ENCODE data around the gene RGPD6. TPM values are rescaled to one million over a fixed set of nuclear protein-coding genes. Genes with fewer than 3 reads are reported as not detected.
"Not testable (repeated sequence)": the region's sequence is repeated elsewhere in the genome, so short reads cannot be mapped to it uniquely, and the experiment has no call there.

RGPD6 gene
- total and polyA plus RNA-seq, 2 experiments from 2014 or later: 7.6 to 21.8 TPM

DNA sequence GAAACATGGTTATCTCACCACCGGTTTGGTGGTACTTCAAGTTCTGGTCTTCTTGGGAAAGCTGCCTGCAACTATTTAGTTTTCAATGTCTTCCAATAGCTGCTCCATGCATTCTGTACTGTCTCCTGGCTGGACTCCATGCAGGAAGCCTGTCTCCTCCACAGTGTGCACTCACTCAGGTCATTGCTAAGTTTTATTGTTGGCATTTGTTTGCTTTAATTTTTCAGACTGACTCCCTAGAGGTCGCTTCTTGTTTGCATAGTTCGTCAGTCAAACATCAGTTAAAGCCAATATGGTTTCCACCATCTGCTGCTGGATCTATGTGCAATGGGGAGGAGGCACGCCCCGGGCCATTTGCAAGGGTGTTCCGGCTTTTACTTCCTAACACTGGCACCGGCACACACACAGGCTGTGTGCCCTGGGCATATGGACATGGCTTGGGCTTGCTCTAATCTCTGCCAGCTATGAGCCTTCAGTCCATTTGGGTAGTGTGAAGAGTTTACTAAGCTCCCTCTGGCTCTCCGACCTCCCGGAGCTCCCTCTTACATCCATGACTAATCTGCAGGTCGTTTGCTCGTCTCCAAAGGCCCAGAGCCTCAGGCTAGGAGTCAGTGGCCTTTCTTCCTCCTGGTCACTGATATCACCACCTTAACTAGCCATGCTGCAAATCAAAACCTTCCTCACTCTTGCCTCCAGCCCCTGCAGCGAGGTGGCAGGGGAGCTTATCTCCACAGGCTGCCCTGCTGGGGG, 2.4 kb upstream of the RGPD6 start:
- H3K27me3 ChIP-seq (ENCODE audit: insufficient read depth); DNase-seq (ENCODE audit: low spot score); H3K9me3 Mint-ChIP-seq; ATAC-seq; H3K27ac ChIP-seq (ENCODE audit: low read depth); H4K20me1 ChIP-seq (replicated peaks; ENCODE audit: insufficient read depth); H3K36me3 ChIP-seq (ENCODE audit: insufficient read depth); H3K9me2 ChIP-seq (ENCODE audit: insufficient read depth); H3K4me1 Mint-ChIP-seq; H3K4me3 ChIP-seq; H3K27me3 Mint-ChIP-seq (ENCODE audit: insufficient read depth, low read depth, poor library complexity); H3K36me3 Mint-ChIP-seq (ENCODE audit: low read depth); H3K4me2 ChIP-seq; H3K4me1 ChIP-seq (ENCODE audit: insufficient read depth); H3K79me2 ChIP-seq (replicated peaks; ENCODE audit: insufficient read depth); H3K27ac Mint-ChIP-seq; H3F3A ChIP-seq (replicated peaks; ENCODE audit: low read depth); H3K4me3 Mint-ChIP-seq; H2AFZ ChIP-seq: not testable (repeated sequence)

DNA sequence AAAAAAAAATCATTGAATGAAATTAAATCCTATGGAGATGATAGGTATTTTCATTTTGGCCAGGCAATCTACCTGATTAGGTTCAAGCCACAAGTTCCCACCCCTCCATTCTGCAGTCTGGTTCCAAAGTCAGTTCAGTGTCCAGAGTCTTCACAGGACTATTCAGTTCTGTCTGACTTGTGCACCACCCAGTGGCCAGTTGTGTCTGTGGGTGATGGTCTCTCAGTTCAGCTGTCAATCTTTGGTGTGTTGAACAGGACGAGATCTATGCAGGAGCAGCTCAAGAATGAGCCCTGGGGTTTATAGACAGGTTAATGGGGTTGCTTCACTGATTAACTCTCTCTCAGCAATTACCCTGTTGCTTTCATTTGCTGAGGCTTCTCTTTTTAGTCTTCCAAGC, 1.4 kb upstream of the RGPD6 start:
- H3K36me3 ChIP-seq (ENCODE audit: insufficient read depth); H3K4me3 ChIP-seq; H3K4me3 Mint-ChIP-seq; H3K36me3 Mint-ChIP-seq (ENCODE audit: low read depth); H3K9me3 Mint-ChIP-seq; H3K27ac ChIP-seq (ENCODE audit: low read depth); H3K4me2 ChIP-seq; H3F3A ChIP-seq (replicated peaks; ENCODE audit: low read depth); H3K4me1 Mint-ChIP-seq; H2AFZ ChIP-seq; H4K20me1 ChIP-seq (replicated peaks; ENCODE audit: insufficient read depth); H3K4me1 ChIP-seq (ENCODE audit: insufficient read depth); DNase-seq (ENCODE audit: low spot score); H3K27ac Mint-ChIP-seq; H3K79me2 ChIP-seq (replicated peaks; ENCODE audit: insufficient read depth); H3K27me3 Mint-ChIP-seq (ENCODE audit: insufficient read depth, low read depth, poor library complexity); H3K27me3 ChIP-seq (ENCODE audit: insufficient read depth); H3K9me2 ChIP-seq (ENCODE audit: insufficient read depth): not testable (repeated sequence)
- peak; percentile 17; the same call in 2 of the 3 replicates for ATAC-seq

DNA sequence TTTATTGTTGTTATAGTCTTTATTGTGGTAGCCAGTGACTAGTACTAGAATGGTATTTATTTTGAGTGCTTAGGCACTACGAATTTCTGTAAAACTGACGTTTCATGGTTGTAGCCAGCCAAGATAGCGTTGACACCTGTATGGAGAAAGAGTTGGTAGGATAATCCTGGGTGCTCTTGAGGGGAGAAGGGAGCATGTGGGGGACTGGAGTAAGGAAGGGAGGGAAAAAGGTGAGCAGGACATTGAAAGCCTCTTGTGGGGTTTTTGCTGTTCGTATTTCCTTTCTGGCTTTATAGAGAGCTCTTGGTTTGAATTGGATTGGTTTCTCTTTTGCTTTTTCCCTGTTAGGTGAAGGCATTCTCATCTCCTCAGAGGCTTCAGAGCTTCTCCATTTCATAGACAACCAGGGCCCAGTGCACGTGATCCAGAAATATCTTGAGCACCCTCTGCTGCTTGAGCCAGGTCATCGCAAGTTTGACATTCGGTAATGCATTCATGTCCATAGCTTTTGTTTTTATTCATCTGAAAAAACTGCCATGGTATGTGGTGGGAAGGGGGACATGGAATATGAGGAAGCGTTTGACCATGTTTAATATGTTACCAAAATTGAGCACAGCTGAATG, 77.2 kb downstream of the RGPD6 start:
- H3K9me3 Mint-ChIP-seq; H3K27me3 Mint-ChIP-seq (ENCODE audit: insufficient read depth, low read depth, poor library complexity); H3K4me1 Mint-ChIP-seq; H3K4me2 ChIP-seq; H3K4me3 Mint-ChIP-seq; H3K79me2 ChIP-seq (replicated peaks; ENCODE audit: insufficient read depth); H4K20me1 ChIP-seq (replicated peaks; ENCODE audit: insufficient read depth); H2AFZ ChIP-seq; H3F3A ChIP-seq (replicated peaks; ENCODE audit: low read depth); DNase-seq (ENCODE audit: low spot score); H3K36me3 ChIP-seq (ENCODE audit: insufficient read depth); H3K4me1 ChIP-seq (ENCODE audit: insufficient read depth); H3K27me3 ChIP-seq (ENCODE audit: insufficient read depth); H3K36me3 Mint-ChIP-seq (ENCODE audit: low read depth); H3K4me3 ChIP-seq; H3K9me2 ChIP-seq (ENCODE audit: insufficient read depth); H3K27ac Mint-ChIP-seq; H3K27ac ChIP-seq (ENCODE audit: low read depth): not testable (repeated sequence)
- peak; percentile 79 for ATAC-seq

DNA sequence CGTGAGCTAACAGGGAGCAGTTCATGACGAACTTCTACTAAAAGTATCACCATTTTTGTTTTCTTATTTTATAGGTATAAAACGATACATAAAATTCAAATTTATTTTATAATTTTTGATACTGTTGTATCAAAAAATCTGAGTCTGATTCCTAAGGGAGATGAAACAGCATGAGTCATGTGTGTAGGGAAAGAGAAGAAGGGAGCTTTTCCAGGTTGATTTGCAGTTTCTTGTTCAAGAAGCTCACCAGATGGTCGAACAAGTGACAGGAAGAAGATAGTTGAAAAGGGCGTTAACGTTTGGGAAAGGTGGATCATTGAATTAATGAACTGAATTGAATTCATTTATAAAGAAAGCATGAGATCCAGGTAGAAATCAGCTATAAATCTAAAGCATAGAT, 81.0 kb downstream of the RGPD6 start:
- H3K4me3 ChIP-seq; ATAC-seq; H2AFZ ChIP-seq; H3K9me2 ChIP-seq (ENCODE audit: insufficient read depth); H3K79me2 ChIP-seq (replicated peaks; ENCODE audit: insufficient read depth); H3K4me3 Mint-ChIP-seq; H3K4me2 ChIP-seq; H3K27me3 Mint-ChIP-seq (ENCODE audit: insufficient read depth, low read depth, poor library complexity); H3K4me1 ChIP-seq (ENCODE audit: insufficient read depth); H3K36me3 ChIP-seq (ENCODE audit: insufficient read depth); H3K27ac Mint-ChIP-seq; H3K27me3 ChIP-seq (ENCODE audit: insufficient read depth); H3K27ac ChIP-seq (ENCODE audit: low read depth); DNase-seq (ENCODE audit: low spot score); H3K9me3 Mint-ChIP-seq; H3K36me3 Mint-ChIP-seq (ENCODE audit: low read depth); H3K4me1 Mint-ChIP-seq; H4K20me1 ChIP-seq (replicated peaks; ENCODE audit: insufficient read depth); H3F3A ChIP-seq (replicated peaks; ENCODE audit: low read depth): not testable (repeated sequence)

DNA sequence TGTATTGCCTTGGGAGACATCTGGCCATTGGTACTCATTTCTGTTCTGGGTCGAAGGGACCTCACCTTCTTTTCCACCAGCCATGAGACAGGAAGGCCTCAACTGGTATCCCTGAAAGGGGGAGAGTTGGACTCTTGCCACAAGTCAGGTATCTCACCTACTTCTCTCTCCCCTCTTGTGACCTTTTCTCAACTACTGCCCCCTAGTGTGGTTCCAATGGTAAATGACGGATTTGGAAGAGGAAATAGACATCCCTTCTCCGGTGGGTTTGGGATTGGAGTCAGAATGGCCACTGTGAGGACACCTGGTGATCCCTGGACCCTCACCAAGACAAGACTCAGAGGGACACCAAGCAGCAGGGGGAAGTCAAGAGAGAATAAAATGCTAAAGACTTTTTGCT, 82.5 kb downstream of the RGPD6 start:
- not testable (repeated sequence) for H2AFZ ChIP-seq; H3K36me3 ChIP-seq (ENCODE audit: insufficient read depth); H3K4me1 Mint-ChIP-seq; H3K27me3 Mint-ChIP-seq (ENCODE audit: insufficient read depth, low read depth, poor library complexity); H3K9me3 Mint-ChIP-seq; H3K4me3 ChIP-seq; H3K27ac Mint-ChIP-seq; H3K27me3 ChIP-seq (ENCODE audit: insufficient read depth); H3K4me3 Mint-ChIP-seq; H3K36me3 Mint-ChIP-seq (ENCODE audit: low read depth); H3F3A ChIP-seq (replicated peaks; ENCODE audit: low read depth); H3K79me2 ChIP-seq (replicated peaks; ENCODE audit: insufficient read depth); H3K4me1 ChIP-seq (ENCODE audit: insufficient read depth); H4K20me1 ChIP-seq (replicated peaks; ENCODE audit: insufficient read depth); H3K27ac ChIP-seq (ENCODE audit: low read depth); H3K4me2 ChIP-seq; DNase-seq (ENCODE audit: low spot score); H3K9me2 ChIP-seq (ENCODE audit: insufficient read depth)
- peak; percentile 60 for ATAC-seq

DNA sequence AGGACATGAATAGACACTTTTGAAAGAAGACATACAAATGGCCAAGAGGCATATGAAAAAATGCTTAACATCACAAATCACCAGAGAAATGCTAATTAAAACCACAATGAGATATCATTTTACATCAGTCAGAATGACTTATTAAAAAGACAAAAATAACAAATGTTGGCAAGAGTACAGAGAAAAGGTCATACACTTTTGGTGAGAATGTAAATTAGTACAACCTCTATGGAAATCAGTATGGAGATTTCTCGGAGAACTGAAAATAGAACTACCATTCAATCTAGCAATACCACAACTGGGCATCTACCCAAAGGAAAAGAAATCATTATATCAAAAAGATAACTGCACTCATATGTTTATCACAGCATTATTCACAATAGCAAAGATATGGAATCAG, 88.0 kb downstream of the RGPD6 start:
- not testable (repeated sequence) for H3K4me1 Mint-ChIP-seq; H3K27ac ChIP-seq (ENCODE audit: low read depth); H3K4me3 Mint-ChIP-seq; H3K9me2 ChIP-seq (ENCODE audit: insufficient read depth); H3K27ac Mint-ChIP-seq; H3K9me3 Mint-ChIP-seq; H3K4me3 ChIP-seq; H3K4me2 ChIP-seq; H2AFZ ChIP-seq; H3K4me1 ChIP-seq (ENCODE audit: insufficient read depth); H3K27me3 ChIP-seq (ENCODE audit: insufficient read depth); ATAC-seq; H3F3A ChIP-seq (replicated peaks; ENCODE audit: low read depth); H4K20me1 ChIP-seq (replicated peaks; ENCODE audit: insufficient read depth); H3K27me3 Mint-ChIP-seq (ENCODE audit: insufficient read depth, low read depth, poor library complexity); H3K79me2 ChIP-seq (replicated peaks; ENCODE audit: insufficient read depth); H3K36me3 Mint-ChIP-seq (ENCODE audit: low read depth); H3K36me3 ChIP-seq (ENCODE audit: insufficient read depth); DNase-seq (ENCODE audit: low spot score)

Measured in GM23338 (cell line).